Measurements from ENCODE around the gene CENPN.

The CENPN gene

DNA sequence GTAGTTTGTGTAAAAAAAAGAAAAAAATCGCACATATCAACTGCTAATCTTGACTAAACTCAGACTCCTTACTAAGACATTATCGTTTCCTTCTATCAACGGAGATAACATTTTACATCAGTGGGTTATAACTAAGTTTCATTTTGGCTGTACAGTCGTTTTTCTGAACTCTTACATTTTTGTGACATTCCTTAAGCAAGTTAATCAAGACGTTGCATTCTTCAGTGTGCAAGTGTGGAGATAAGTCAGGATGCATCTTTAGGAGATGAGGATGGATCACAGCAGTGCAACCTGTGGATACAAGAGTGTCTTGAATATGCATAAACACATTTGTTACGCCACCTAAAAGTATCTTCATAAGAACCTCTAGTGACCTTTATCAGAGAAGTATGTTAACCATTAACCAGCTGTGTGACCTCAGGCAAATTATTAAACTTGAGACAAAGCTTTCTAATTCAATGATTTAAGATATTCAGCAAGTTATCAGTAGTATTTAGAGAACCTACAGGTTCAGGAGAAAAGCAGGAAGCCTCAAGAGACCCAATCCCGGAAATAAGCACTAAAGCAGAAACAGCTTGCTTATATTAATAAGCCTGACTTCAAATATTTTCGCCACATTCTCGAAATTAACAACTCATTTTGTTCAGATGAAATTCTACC is 9.7 kb upstream of the CENPN start:
- no peak for TF ChIP-seq CEBPB (IDR thresholded peaks at IDR 0.05)
- TF ChIP-seq CREB1 (IDR thresholded peaks at IDR 0.05; ENCODE audit: low read depth): no peak
- TF ChIP-seq TCF12 (IDR thresholded peaks at IDR 0.05; ENCODE audit: low read depth): no peak
- no peak for TF ChIP-seq RAD21 (IDR thresholded peaks at IDR 0.05; ENCODE audit: low read depth)
- TF ChIP-seq, protein P1, sequence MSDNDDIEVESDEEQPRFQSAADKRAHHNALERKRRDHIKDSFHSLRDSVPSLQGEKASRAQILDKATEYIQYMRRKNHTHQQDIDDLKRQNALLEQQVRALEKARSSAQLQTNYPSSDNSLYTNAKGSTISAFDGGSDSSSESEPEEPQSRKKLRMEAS (IDR thresholded peaks at IDR 0.05): no peak
- TF ChIP-seq EGR1 (IDR thresholded peaks at IDR 0.05): no peak
- TF ChIP-seq YY1 (IDR thresholded peaks at IDR 0.05; ENCODE audit: low read depth): no peak
- TF ChIP-seq, protein P2, sequence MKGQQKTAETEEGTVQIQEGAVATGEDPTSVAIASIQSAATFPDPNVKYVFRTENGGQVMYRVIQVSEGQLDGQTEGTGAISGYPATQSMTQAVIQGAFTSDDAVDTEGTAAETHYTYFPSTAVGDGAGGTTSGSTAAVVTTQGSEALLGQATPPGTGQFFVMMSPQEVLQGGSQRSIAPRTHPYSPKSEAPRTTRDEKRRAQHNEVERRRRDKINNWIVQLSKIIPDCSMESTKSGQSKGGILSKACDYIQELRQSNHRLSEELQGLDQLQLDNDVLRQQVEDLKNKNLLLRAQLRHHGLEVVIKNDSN (IDR thresholded peaks at IDR 0.05): no peak
- TF ChIP-seq, protein P3, sequence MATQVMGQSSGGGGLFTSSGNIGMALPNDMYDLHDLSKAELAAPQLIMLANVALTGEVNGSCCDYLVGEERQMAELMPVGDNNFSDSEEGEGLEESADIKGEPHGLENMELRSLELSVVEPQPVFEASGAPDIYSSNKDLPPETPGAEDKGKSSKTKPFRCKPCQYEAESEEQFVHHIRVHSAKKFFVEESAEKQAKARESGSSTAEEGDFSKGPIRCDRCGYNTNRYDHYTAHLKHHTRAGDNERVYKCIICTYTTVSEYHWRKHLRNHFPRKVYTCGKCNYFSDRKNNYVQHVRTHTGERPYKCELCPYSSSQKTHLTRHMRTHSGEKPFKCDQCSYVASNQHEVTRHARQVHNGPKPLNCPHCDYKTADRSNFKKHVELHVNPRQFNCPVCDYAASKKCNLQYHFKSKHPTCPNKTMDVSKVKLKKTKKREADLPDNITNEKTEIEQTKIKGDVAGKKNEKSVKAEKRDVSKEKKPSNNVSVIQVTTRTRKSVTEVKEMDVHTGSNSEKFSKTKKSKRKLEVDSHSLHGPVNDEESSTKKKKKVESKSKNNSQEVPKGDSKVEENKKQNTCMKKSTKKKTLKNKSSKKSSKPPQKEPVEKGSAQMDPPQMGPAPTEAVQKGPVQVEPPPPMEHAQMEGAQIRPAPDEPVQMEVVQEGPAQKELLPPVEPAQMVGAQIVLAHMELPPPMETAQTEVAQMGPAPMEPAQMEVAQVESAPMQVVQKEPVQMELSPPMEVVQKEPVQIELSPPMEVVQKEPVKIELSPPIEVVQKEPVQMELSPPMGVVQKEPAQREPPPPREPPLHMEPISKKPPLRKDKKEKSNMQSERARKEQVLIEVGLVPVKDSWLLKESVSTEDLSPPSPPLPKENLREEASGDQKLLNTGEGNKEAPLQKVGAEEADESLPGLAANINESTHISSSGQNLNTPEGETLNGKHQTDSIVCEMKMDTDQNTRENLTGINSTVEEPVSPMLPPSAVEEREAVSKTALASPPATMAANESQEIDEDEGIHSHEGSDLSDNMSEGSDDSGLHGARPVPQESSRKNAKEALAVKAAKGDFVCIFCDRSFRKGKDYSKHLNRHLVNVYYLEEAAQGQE (IDR thresholded peaks at IDR 0.05; ENCODE audit: low read depth): no peak
- TF ChIP-seq TEAD4 (IDR thresholded peaks at IDR 0.05): no peak
- no peak for TF ChIP-seq EP300 (IDR thresholded peaks at IDR 0.05; ENCODE audit: borderline replicate concordance)
- no peak for TF ChIP-seq TAF1 (IDR thresholded peaks at IDR 0.05; ENCODE audit: low read depth)
- TF ChIP-seq NFIC (IDR thresholded peaks at IDR 0.05): no peak
- TF ChIP-seq FOXM1 (IDR thresholded peaks at IDR 0.05; ENCODE audit: borderline replicate concordance, low read depth): no peak
- TF ChIP-seq ZBTB7A (IDR thresholded peaks at IDR 0.05; ENCODE audit: low read depth): no peak

DNA sequence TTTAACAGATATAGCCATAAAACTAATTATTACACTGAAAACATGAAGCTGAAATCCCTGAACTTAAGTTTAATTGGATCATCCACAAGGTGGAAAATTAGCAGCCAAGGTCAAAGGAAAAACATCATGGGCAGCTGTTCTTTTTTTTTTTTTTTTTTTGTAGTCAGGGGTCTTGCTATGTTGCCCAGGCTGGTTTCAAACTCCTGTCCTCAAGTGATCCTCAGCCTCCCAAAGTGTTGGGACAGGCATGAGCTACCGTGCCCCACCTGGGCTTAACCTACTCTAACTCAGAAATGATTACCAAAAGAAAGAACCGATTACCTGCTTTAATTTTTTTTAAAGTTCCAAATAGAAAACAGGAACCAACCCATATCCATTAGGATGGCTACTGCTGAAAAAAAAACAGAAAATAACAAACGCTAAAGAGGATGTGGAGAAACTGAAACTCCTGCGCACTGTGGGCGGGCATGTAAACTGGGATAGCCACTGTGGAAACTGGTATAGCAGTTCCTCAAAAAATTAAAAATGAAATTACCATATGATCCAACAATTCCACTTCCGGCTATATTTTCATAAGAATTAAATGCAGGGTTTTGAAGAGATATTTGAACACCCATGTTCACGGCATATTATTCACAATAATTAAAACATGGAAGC is 8.9 kb upstream of the CENPN start:
- no peak for TF ChIP-seq TAF1 (IDR thresholded peaks at IDR 0.05; ENCODE audit: low read depth)
- no peak for TF ChIP-seq YY1 (IDR thresholded peaks at IDR 0.05; ENCODE audit: low read depth)
- TF ChIP-seq EGR1 (IDR thresholded peaks at IDR 0.05): no peak
- TF ChIP-seq, protein P3 (IDR thresholded peaks at IDR 0.05; ENCODE audit: low read depth): no peak
- no peak for TF ChIP-seq ZBTB7A (IDR thresholded peaks at IDR 0.05; ENCODE audit: low read depth)
- no peak for TF ChIP-seq TCF12 (IDR thresholded peaks at IDR 0.05; ENCODE audit: low read depth)
- no peak for TF ChIP-seq CEBPB (IDR thresholded peaks at IDR 0.05)
- no peak for TF ChIP-seq NFIC (IDR thresholded peaks at IDR 0.05)
- TF ChIP-seq RAD21 (IDR thresholded peaks at IDR 0.05; ENCODE audit: low read depth): no peak

DNA sequence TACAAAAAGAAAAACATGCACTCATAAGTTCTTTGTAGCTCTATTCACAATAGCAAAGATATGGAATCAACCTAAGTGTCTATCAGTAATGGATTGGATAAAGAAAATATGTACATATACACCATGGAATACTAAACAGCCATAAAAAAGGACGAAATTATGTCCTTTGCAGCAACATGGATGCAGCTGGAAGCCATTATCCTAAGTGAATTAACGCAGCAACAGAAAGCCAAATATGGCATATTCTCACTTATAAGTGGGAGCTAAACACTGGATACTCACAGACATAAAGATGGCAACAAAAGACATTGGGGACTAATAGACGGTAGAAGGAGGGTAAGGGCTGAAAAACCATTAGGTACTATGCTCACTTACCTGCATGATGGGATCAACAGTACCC is 6.1 kb upstream of the CENPN start:
- TF ChIP-seq FOXM1 (IDR thresholded peaks at IDR 0.05; ENCODE audit: borderline replicate concordance, low read depth) (no peak), NFIC (IDR thresholded peaks at IDR 0.05) (no peak), CEBPB (IDR thresholded peaks at IDR 0.05) (no peak), TCF12 (IDR thresholded peaks at IDR 0.05; ENCODE audit: low read depth) (no peak), RAD21 (IDR thresholded peaks at IDR 0.05; ENCODE audit: low read depth) (no peak), ZBTB7A (IDR thresholded peaks at IDR 0.05; ENCODE audit: low read depth) (no peak), EGR1 (IDR thresholded peaks at IDR 0.05) (no peak), TEAD4 (IDR thresholded peaks at IDR 0.05) (no peak), CREB1 (IDR thresholded peaks at IDR 0.05; ENCODE audit: low read depth) (no peak), YY1 (IDR thresholded peaks at IDR 0.05; ENCODE audit: low read depth) (no peak), TAF1 (IDR thresholded peaks at IDR 0.05; ENCODE audit: low read depth) (no peak), EP300 (IDR thresholded peaks at IDR 0.05; ENCODE audit: borderline replicate concordance) (no peak)
- TF ChIP-seq, protein P1 (IDR thresholded peaks at IDR 0.05): no peak
- TF ChIP-seq, protein P3 (IDR thresholded peaks at IDR 0.05; ENCODE audit: low read depth): no peak
- TF ChIP-seq, protein P2 (IDR thresholded peaks at IDR 0.05): no peak

DNA sequence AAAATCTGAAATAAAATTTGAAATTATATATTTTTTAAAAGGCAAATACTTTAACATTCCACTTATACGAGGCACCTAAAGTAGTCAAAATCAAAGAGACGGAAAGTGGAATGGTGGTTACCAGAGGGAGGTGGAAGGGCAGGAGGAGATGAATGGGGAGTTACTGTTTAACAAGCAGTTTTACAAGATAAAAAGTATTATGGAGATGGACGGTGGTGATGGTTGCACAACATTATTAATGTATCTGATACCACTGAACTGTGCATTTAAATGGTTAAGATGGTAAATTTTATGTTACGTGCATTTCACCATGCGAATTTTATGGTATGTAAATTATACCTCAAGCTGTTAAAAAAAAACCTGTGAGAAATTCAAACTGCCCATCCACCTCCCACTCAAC is 5.7 kb upstream of the CENPN start:
- TF ChIP-seq, protein P1 (IDR thresholded peaks at IDR 0.05): no peak
- TF ChIP-seq ZBTB7A (IDR thresholded peaks at IDR 0.05; ENCODE audit: low read depth): no peak
- no peak for TF ChIP-seq TEAD4 (IDR thresholded peaks at IDR 0.05)
- no peak for TF ChIP-seq EGR1 (IDR thresholded peaks at IDR 0.05)
- no peak for TF ChIP-seq TAF1 (IDR thresholded peaks at IDR 0.05; ENCODE audit: low read depth)
